ENCODE results near the gene ENAH.
A peak's percentile ranks its signal among the peaks of the same experiment; 100 is the strongest.

ENAH gene

DNA sequence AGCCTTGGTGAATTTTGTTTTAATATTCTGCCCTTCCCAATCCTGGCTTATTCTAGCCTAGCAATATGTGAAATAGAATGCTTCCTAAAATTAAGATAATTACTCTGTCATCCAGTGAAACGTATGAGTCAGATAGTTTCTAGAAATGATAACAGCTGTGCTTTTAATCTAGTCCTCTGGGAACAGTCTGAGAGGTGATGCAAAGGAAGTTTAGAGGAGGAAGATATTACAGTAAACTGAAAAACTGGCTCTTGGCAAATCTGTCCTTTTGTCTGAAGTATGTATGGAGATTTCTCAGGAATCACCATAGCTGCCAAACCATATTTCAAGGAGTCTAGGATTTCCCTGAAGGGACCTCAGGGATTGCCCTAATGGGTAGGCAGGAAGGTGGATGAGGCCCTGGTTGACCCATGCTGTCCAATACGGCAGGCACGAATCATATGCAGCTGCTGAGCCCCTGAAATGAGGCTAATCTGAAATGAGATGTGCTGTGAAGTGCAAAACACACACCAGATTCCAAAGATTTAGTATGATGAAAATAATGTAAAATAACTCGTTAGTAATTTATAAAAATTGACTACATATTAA is 154.3 kb downstream of the ENAH start:
- H3K9me2 ChIP-seq (replicated peaks; ENCODE audit: insufficient read depth, low read length): no peaks in the 10 kb centered on the region
- no peak for DNase-seq
- no peak overlapping the region for H3K9ac ChIP-seq (ENCODE audit: low read length)
- no peak overlapping the region for H3K4me2 ChIP-seq (ENCODE audit: low read depth, low read length)
- H3K4me3 ChIP-seq (ENCODE audit: low read length): no peak overlapping the region
- no peak overlapping the region for H2AFZ ChIP-seq (ENCODE audit: low read length)
- TF ChIP-seq EZH2 (optimal IDR thresholded peaks at IDR 0.05; ENCODE audit: low read depth, low read length): no peak
- TF ChIP-seq EZH2phosphoT487 (IDR thresholded peaks at IDR 0.05; ENCODE audit: low read length): no peak
- no peak for TF ChIP-seq CTCF (IDR thresholded peaks at IDR 0.05; ENCODE audit: low read length)
- H3F3A ChIP-seq (ENCODE audit: insufficient read depth, low read length): no peaks in the 10 kb centered on the region
- no peaks in the 10 kb centered on the region for H4K20me1 ChIP-seq (ENCODE audit: insufficient read depth, low read length)
- H3K27ac ChIP-seq (ENCODE audit: low read length): no peak overlapping the region
- peaks cover 12% of the 10 kb centered on the region for H3K4me1 ChIP-seq (ENCODE audit: low read length)
- H3K79me2 ChIP-seq (ENCODE audit: low read length): no peaks in the 10 kb centered on the region
- H3K9me3 ChIP-seq (replicated peaks; ENCODE audit: insufficient read depth, low read length): no peaks in the 10 kb centered on the region
- H3K27me3 ChIP-seq (replicated peaks; ENCODE audit: insufficient read depth, low read length): no peaks in the 10 kb centered on the region
- H3K36me3 ChIP-seq (replicated peaks; ENCODE audit: insufficient read depth, low read length): no peaks in the 10 kb centered on the region

GRCh38 chr1:225494789-225495359 is 158.0 kb downstream of the ENAH start:
- no peaks in the 10 kb centered on the region for H3K27me3 ChIP-seq (replicated peaks; ENCODE audit: insufficient read depth, low read length)
- peaks cover 12% of the 10 kb centered on the region for H3K4me1 ChIP-seq (ENCODE audit: low read length)
- no peak overlapping the region for H3K27ac ChIP-seq (ENCODE audit: low read length)
- peak overlapping the region; percentile 22; the same call in 1 of the 2 replicates for H3K4me2 ChIP-seq (ENCODE audit: low read depth, low read length)
- H3F3A ChIP-seq (ENCODE audit: insufficient read depth, low read length): no peaks in the 10 kb centered on the region
- no peaks in the 10 kb centered on the region for H4K20me1 ChIP-seq (ENCODE audit: insufficient read depth, low read length)
- H3K9me3 ChIP-seq (replicated peaks; ENCODE audit: insufficient read depth, low read length): no peaks in the 10 kb centered on the region
- no peaks in the 10 kb centered on the region for H3K79me2 ChIP-seq (ENCODE audit: low read length)
- H3K4me3 ChIP-seq (ENCODE audit: low read length): peak overlapping the region; percentile 1; the same call in 1 of the 2 replicates
- H3K9ac ChIP-seq (ENCODE audit: low read length): no peak overlapping the region
- no peaks in the 10 kb centered on the region for H3K36me3 ChIP-seq (replicated peaks; ENCODE audit: insufficient read depth, low read length)
- DNase-seq: no peak
- no peaks in the 10 kb centered on the region for H3K9me2 ChIP-seq (replicated peaks; ENCODE audit: insufficient read depth, low read length)
- TF ChIP-seq EZH2phosphoT487 (IDR thresholded peaks at IDR 0.05; ENCODE audit: low read length) (no peak), CTCF (IDR thresholded peaks at IDR 0.05; ENCODE audit: low read length) (no peak), EZH2 (optimal IDR thresholded peaks at IDR 0.05; ENCODE audit: low read depth, low read length) (no peak)
- peak overlapping the region; percentile 12 for H2AFZ ChIP-seq (ENCODE audit: low read length)

- no peak for DNase-seq
- Histone ChIP-seq H4K20me1 (ENCODE audit: insufficient read depth, low read length) (no peaks in the 10 kb centered on the region), H3K9me2 (replicated peaks; ENCODE audit: insufficient read depth, low read length) (no peaks in the 10 kb centered on the region), H3K4me2 (ENCODE audit: low read depth, low read length) (no peak overlapping the region), H3K4me1 (ENCODE audit: low read length) (peaks cover 12% of the 10 kb centered on the region), H3K9ac (ENCODE audit: low read length) (no peak overlapping the region), H3K4me3 (ENCODE audit: low read length) (no peak overlapping the region), H3K27me3 (replicated peaks; ENCODE audit: insufficient read depth, low read length) (no peaks in the 10 kb centered on the region), H3K27ac (ENCODE audit: low read length) (no peak overlapping the region), H3K9me3 (replicated peaks; ENCODE audit: insufficient read depth, low read length) (no peaks in the 10 kb centered on the region), H2AFZ (ENCODE audit: low read length) (no peak overlapping the region), H3K79me2 (ENCODE audit: low read length) (no peaks in the 10 kb centered on the region), H3F3A (ENCODE audit: insufficient read depth, low read length) (no peaks in the 10 kb centered on the region), H3K36me3 (replicated peaks; ENCODE audit: insufficient read depth, low read length) (no peaks in the 10 kb centered on the region)
- TF ChIP-seq CTCF (IDR thresholded peaks at IDR 0.05; ENCODE audit: low read length) (no peak), EZH2 (optimal IDR thresholded peaks at IDR 0.05; ENCODE audit: low read depth, low read length) (no peak), EZH2phosphoT487 (IDR thresholded peaks at IDR 0.05; ENCODE audit: low read length) (no peak)
Observed at GRCh38 chr1:225493591-225494246, 159.2 kb downstream of the ENAH start.
